Activated B cell treated with CpG ODN at 0.5 μM for 24 hours (primary cell): ENCODE results near the gene CYBA. TPM values are rescaled to one million over a fixed set of nuclear protein-coding genes. Genes with fewer than 3 reads are reported as not detected.

Experiments
- ATAC-seq: fragments of 200-7000 bp; cut with Tn5 transposase; one replicate; pipeline ENCODE4 v1.10.0; 2021; ENCODE audit warnings: low read depth, mild to moderate bottlenecking, moderate library complexity
- CTCF ChIA-PET: fragments of 350-600 bp; sonication (Branson Sonifier 250); formaldehyde crosslinking; loops from one replicate; lab custom pipeline; 2021; ENCODE audit warnings: antibody characterized with exemption; lab: Charles Lee
- POLR2A ChIA-PET: fragments of 350-600 bp; sonication (Branson Sonifier 250); formaldehyde crosslinking; loops from one replicate; lab custom pipeline; 2021; ENCODE audit warnings: antibody characterized with exemption; lab: Charles Lee
- DNase-seq: peaks from one replicate; pipeline ENCODE4 v3.0.0; 2022
- H3K27ac Mint-ChIP-seq: one replicate; pipeline ENCODE4 v1.8.0; 2020; ENCODE audit warnings: mixed read lengths
- H3K27me3 Mint-ChIP-seq: one replicate; pipeline ENCODE4 v1.8.0; 2021; ENCODE audit warnings: mixed read lengths
- H3K36me3 Mint-ChIP-seq: one replicate; pipeline ENCODE4 v1.8.0; 2021; ENCODE audit warnings: low read depth, mixed read lengths
- H3K4me1 Mint-ChIP-seq: one replicate; pipeline ENCODE4 v1.8.0; 2021; ENCODE audit warnings: mixed read lengths
- H3K4me3 Mint-ChIP-seq: one replicate; pipeline ENCODE4 v1.8.0; 2020; ENCODE audit warnings: mild to moderate bottlenecking, mixed read lengths
- H3K9me3 Mint-ChIP-seq: one replicate; pipeline ENCODE4 v1.8.0; 2020; ENCODE audit warnings: mixed read lengths
- CTCF ChIP-seq: fragments of 200-600 bp; IDR thresholded peaks from one replicate; pipeline ENCODE4 v1.8.0; 2022; ENCODE audit warnings: antibody characterized with exemption, mild to moderate bottlenecking
- intact Hi-C: fragments of 100-400 bp; cut with micrococcal nuclease; formaldehyde crosslinking; loops from one replicate; pipeline ENCODE4 v1.15.1; 2024
- total RNA-seq: library from RNA; stranded (reverse); gene quantifications from 2 replicates; pipeline ENCODE4 v1.2.3, GENCODE V29; 2022

Gene CYBA
- total RNA-seq, 1 donor from 2014 or later: 456 TPM

GRCh38 chr16:88658714-88659113, 7.9 kb upstream of the CYBA start:
- Mint-ChIP-seq H3K9me3 (no peaks in the 10 kb centered on the region), H3K27ac (no peak overlapping the region), H3K4me1 (peaks cover 19% of the 10 kb centered on the region), H3K27me3 (no peaks in the 10 kb centered on the region), H3K4me3 (no peak overlapping the region), H3K36me3 (peaks cover 36% of the 10 kb centered on the region)
- ATAC-seq: no peak
- no peak for TF ChIP-seq CTCF
- intact Hi-C loops: no loop called here
- ChIA-PET CTCF (no interaction called here), POLR2A (interaction anchor here (1.1 kb wide), 1 partner anchor 10 kb away, joined by 13 read pairs; no protein-coding TSS in a partner anchor)
- DNase-seq: no peak

- no peak for TF ChIP-seq CTCF
- CTCF ChIA-PET: no interaction called here
These were observed 6.5 kb upstream of the CYBA start for GRCh38 chr16:88657371-88657770.

GRCh38 chr16:88656291-88656980, 5.6 kb upstream of the CYBA start:
- Mint-ChIP-seq H3K36me3 (peaks cover 33% of the 10 kb centered on the region), H3K27ac (no peak overlapping the region), H3K4me1 (peaks cover 22% of the 10 kb centered on the region), H3K27me3 (no peaks in the 10 kb centered on the region), H3K9me3 (no peaks in the 10 kb centered on the region), H3K4me3 (no peak overlapping the region)
- no peak for DNase-seq
- ChIA-PET CTCF (no interaction called here), POLR2A (interaction anchor here (0.6 kb wide), 1 partner anchor 1212 kb away, joined by 4 read pairs; no protein-coding TSS in a partner anchor)
- ATAC-seq: no peak
- no peak for TF ChIP-seq CTCF
- intact Hi-C loops: no loop called here

More at GRCh38 chr16:88657371-88657770, 6.5 kb upstream of the CYBA start:
- DNase-seq: no peak
- Mint-ChIP-seq H3K4me3 (no peak overlapping the region), H3K27me3 (no peaks in the 10 kb centered on the region), H3K9me3 (no peaks in the 10 kb centered on the region), H3K4me1 (peaks cover 19% of the 10 kb centered on the region), H3K36me3 (peaks cover 35% of the 10 kb centered on the region), H3K27ac (no peak overlapping the region)
- intact Hi-C loops: no loop called here
- POLR2A ChIA-PET: interaction anchor here (0.6 to 1.1 kb wide), 2 partner anchors 9 to 1213 kb away, joined by 4 to 13 read pairs; no protein-coding TSS in a partner anchor
- no peak for ATAC-seq

GRCh38 chr16:88655733-88656281, 5.0 kb upstream of the CYBA start:
- TF ChIP-seq CTCF: no peak
- ChIA-PET CTCF (no interaction called here), POLR2A (interaction anchor here (0.6 kb wide), 1 partner anchor 43 kb away, joined by 3 read pairs; no protein-coding TSS in a partner anchor)
- H3K27ac Mint-ChIP-seq: no peak overlapping the region
- intact Hi-C loops: no loop called here
- DNase-seq (no peak), ATAC-seq (no peak)
- peaks cover 38% of the 10 kb centered on the region for H3K36me3 Mint-ChIP-seq
- H3K9me3 Mint-ChIP-seq: no peaks in the 10 kb centered on the region
- peaks cover 20% of the 10 kb centered on the region for H3K4me1 Mint-ChIP-seq
- no peaks in the 10 kb centered on the region for H3K27me3 Mint-ChIP-seq
- no peak overlapping the region for H3K4me3 Mint-ChIP-seq

- Mint-ChIP-seq H3K27me3 (no peaks in the 10 kb centered on the region), H3K4me3 (no peak overlapping the region), H3K27ac (no peak overlapping the region), H3K9me3 (no peaks in the 10 kb centered on the region), H3K4me1 (peaks cover 20% of the 10 kb centered on the region), H3K36me3 (peaks cover 40% of the 10 kb centered on the region)
- ChIA-PET CTCF (no interaction called here), POLR2A (interaction anchor here (0.6 kb wide), 1 partner anchor 42 kb away, joined by 3 read pairs; no protein-coding TSS in a partner anchor)
- intact Hi-C loops: no loop called here
- DNase-seq (no peak), ATAC-seq (no peak)
- no peak for TF ChIP-seq CTCF
These were observed 4.3 kb upstream of the CYBA start for GRCh38 chr16:88655053-88655732.
